Neural cell (in vitro differentiated cells): ENCODE results near the gene BZW2. TPM values are rescaled to one million over a fixed set of nuclear protein-coding genes. Genes with fewer than 3 reads are reported as not detected.

Source experiments
- H2AFZ ChIP-seq: fragments of 200-600, 300-800 bp; sonication (generic), shearing (Covaris generic); 2 replicates; pipeline ENCODE4 v1.6.0; 2014; ENCODE audit warnings: low read depth, mild to moderate bottlenecking, antibody characterized with exemption, low read length, moderate library complexity
- H3F3A ChIP-seq: fragments of 200-600 bp; shearing (Covaris generic); 2 replicates; pipeline ENCODE4 v1.6.1; 2016; ENCODE audit warnings: mild to moderate bottlenecking, moderate library complexity, mixed read lengths, antibody characterized with exemption, low read length; ENCODE audit not compliant: insufficient read depth, poor library complexity, severe bottlenecking
- H3K27ac ChIP-seq: fragments of 200-600, 300-800 bp; sonication (generic), shearing (Covaris generic); 2 replicates; pipeline ENCODE4 v1.5.1; 2014; ENCODE audit warnings: mild to moderate bottlenecking, low read length, moderate library complexity
- H3K27me3 ChIP-seq: fragments of 300-800, 200-600 bp; sonication (generic), shearing (Covaris generic); 2 replicates; pipeline ENCODE4 v1.6.0; 2014; ENCODE audit warnings: mild to moderate bottlenecking, low read depth, low read length, moderate library complexity; ENCODE audit not compliant: insufficient read depth
- H3K36me3 ChIP-seq: fragments of 300-800, 200-600 bp; sonication (generic), shearing (Covaris generic); 2 replicates; pipeline ENCODE4 v1.5.1; 2014; ENCODE audit warnings: mild to moderate bottlenecking, antibody characterized with exemption, low read length, moderate library complexity; ENCODE audit not compliant: insufficient read depth
- H3K4me2 ChIP-seq: fragments of 300-800, 200-600 bp; sonication (generic), shearing (Covaris generic); 2 replicates; pipeline ENCODE4 v1.6.0; 2014; ENCODE audit warnings: mild to moderate bottlenecking, low read length
- H3K4me3 ChIP-seq: fragments of 300-800, 200-600 bp; sonication (generic), shearing (Covaris generic); 2 replicates; pipeline ENCODE4 v1.5.1; 2014; ENCODE audit warnings: mild to moderate bottlenecking, low read length, moderate library complexity
- H3K79me2 ChIP-seq: fragments of 200-600 bp; shearing (Covaris generic); replicated peaks from 2 replicates; pipeline ENCODE4 v1.6.0; 2014; ENCODE audit warnings: mild to moderate bottlenecking, low read length, moderate library complexity; ENCODE audit not compliant: insufficient read depth
- H3K9ac ChIP-seq: fragments of 300-800, 200-600 bp; sonication (generic), shearing (Covaris generic); 2 replicates; pipeline ENCODE4 v1.6.1; 2016; ENCODE audit warnings: mild to moderate bottlenecking, low read length, mixed read lengths
- H3K9me2 ChIP-seq: fragments of 200-600 bp; shearing (Covaris generic); 2 replicates; pipeline ENCODE4 v1.6.1; 2016; ENCODE audit warnings: mild to moderate bottlenecking, low read length, mixed read lengths; ENCODE audit not compliant: insufficient read depth
- H3K9me3 ChIP-seq: fragments of 200-600, 300-800 bp; sonication (generic), shearing (Covaris generic); 2 replicates; pipeline ENCODE4 v1.6.1; 2016; ENCODE audit warnings: mild to moderate bottlenecking, mixed run types, low read length, moderate library complexity, mixed read lengths
- H4K20me1 ChIP-seq: fragments of 200-600 bp; shearing (Covaris generic); 2 replicates; pipeline ENCODE4 v1.6.1; 2016; ENCODE audit warnings: mild to moderate bottlenecking, mixed run types; ENCODE audit not compliant: insufficient read depth
- CTCF ChIP-seq: fragments of 450-650 bp; IDR thresholded peaks from 2 replicates; pipeline ENCODE4 v1.5.1; 2014; ENCODE audit warnings: antibody characterized with exemption, mild to moderate bottlenecking, moderate library complexity; ENCODE audit not compliant: poor library complexity, severe bottlenecking
- EP300 ChIP-seq: fragments of 450-650 bp; conservative IDR thresholded peaks from 2 replicates; pipeline ENCODE4 v1.6.1; 2014; ENCODE audit warnings: antibody characterized with exemption, mild to moderate bottlenecking, moderate library complexity; ENCODE audit not compliant: poor library complexity, severe bottlenecking
- EZH2 ChIP-seq: fragments of 200-600, 300-800 bp; shearing (Covaris generic), sonication (generic); IDR thresholded peaks from 2 replicates; pipeline ENCODE4 v1.6.1; 2014; ENCODE audit warnings: antibody characterized with exemption, low read length, borderline replicate concordance, mild to moderate bottlenecking; ENCODE audit not compliant: insufficient read depth, poor library complexity, severe bottlenecking
- MXI1 ChIP-seq: fragments of 450-650 bp; conservative IDR thresholded peaks from 2 replicates; pipeline ENCODE4 v1.6.1; 2014; ENCODE audit warnings: antibody characterized with exemption, mild to moderate bottlenecking; ENCODE audit not compliant: poor library complexity, severe bottlenecking
- POLR2AphosphoS5 ChIP-seq: IDR thresholded peaks from 2 replicates; pipeline ENCODE4 v1.6.1; 2012
- RAD21 ChIP-seq: fragments of 450-650 bp; conservative IDR thresholded peaks from 2 replicates; pipeline ENCODE4 v1.6.1; 2014; ENCODE audit warnings: antibody characterized with exemption, mild to moderate bottlenecking, moderate library complexity
- REST ChIP-seq: IDR thresholded peaks from 2 replicates; pipeline ENCODE4 v1.6.1; 2012; ENCODE audit warnings: borderline replicate concordance
- SMC3 ChIP-seq: fragments of 450-650 bp; conservative IDR thresholded peaks from 2 replicates; pipeline ENCODE4 v1.6.1; 2014; ENCODE audit warnings: antibody characterized with exemption, mild to moderate bottlenecking, moderate library complexity; ENCODE audit not compliant: poor library complexity
- TAF1 ChIP-seq: IDR thresholded peaks from 2 replicates; pipeline ENCODE4 v1.6.1; 2012; ENCODE audit warnings: low read depth
- polyA plus RNA-seq: library from polyadenylated mRNA; depleted of rRNA; stranded (reverse); fragments of >200 nt; gene quantifications from 2 replicates; pipeline ENCODE4 v1.2.3, GENCODE V29; 2014

Gene BZW2
- polyA plus RNA-seq, 1 donor from 2014 or later: 203 TPM

- Histone ChIP-seq H3K27ac (no peak overlapping the region), H2AFZ (no peak overlapping the region), H3K4me2 (no peak overlapping the region), H3K4me3 (no peak overlapping the region), H3K27me3 (no peaks in the 10 kb centered on the region), H3K9me2 (no peaks in the 10 kb centered on the region), H4K20me1 (no peaks in the 10 kb centered on the region), H3K9me3 (no peaks in the 10 kb centered on the region), H3K9ac (no peak overlapping the region), H3K36me3 (no peaks in the 10 kb centered on the region), H3F3A (no peaks in the 10 kb centered on the region), H3K79me2 (no peaks in the 10 kb centered on the region)
- TF ChIP-seq CTCF: no peak
- TF ChIP-seq EP300: no peak
- TF ChIP-seq EZH2: no peak
- no peak for TF ChIP-seq SMC3
- TF ChIP-seq MXI1: no peak
- TF ChIP-seq REST: no peak
- TF ChIP-seq TAF1: no peak
- TF ChIP-seq POLR2AphosphoS5: no peak
- TF ChIP-seq RAD21: no peak
These were observed 97.3 kb downstream of the BZW2 start for GRCh38 chr7:16743236-16743635.

- no peak overlapping the region for H3K4me3 ChIP-seq
- no peak overlapping the region for H2AFZ ChIP-seq
- no peak overlapping the region for H3K27ac ChIP-seq
- no peaks in the 10 kb centered on the region for H3K36me3 ChIP-seq
- no peaks in the 10 kb centered on the region for H3F3A ChIP-seq
- no peaks in the 10 kb centered on the region for H3K9me3 ChIP-seq
- H3K27me3 ChIP-seq: no peaks in the 10 kb centered on the region
- TF ChIP-seq SMC3: no peak
- TF ChIP-seq MXI1: no peak
- no peak for TF ChIP-seq POLR2AphosphoS5
- no peak for TF ChIP-seq EP300
- no peak for TF ChIP-seq RAD21
- TF ChIP-seq CTCF: no peak
- no peak for TF ChIP-seq EZH2
- TF ChIP-seq REST: no peak
- H3K9me2 ChIP-seq: no peaks in the 10 kb centered on the region
- no peaks in the 10 kb centered on the region for H4K20me1 ChIP-seq
- H3K4me2 ChIP-seq: no peak overlapping the region
- no peaks in the 10 kb centered on the region for H3K79me2 ChIP-seq
- H3K9ac ChIP-seq: no peak overlapping the region
These were observed 98.7 kb downstream of the BZW2 start for GRCh38 chr7:16744518-16745250.
